ENCODE results near the gene TRAM1L1. TPM values are rescaled to one million over a fixed set of nuclear protein-coding genes. Genes with fewer than 3 reads are reported as not detected.

Gene TRAM1L1
- total RNA-seq, 4 donors from 2014 or later, result 0.57 to 0.75 (median 0.59) TPM; not detected in 1

DNA sequence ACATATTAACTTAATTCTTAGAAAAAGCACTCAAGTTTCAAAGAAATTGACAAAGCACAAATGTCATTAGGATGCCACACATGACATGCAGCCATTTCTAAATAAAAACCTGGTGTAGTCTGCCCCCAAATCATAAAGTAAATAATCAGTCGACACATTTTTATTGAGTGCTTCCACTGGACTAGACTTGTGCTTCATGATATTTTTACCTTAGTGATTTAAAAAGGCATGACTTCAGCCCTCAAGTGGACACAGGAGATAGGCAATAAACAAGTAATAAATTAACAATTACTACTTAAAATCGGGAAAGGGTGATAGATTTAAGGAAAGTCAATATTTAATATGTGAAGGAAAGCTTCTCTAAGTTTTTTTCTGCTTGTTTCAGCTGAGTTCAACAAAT is 7.6 kb downstream of the TRAM1L1 start:
- no peak overlapping the region for H3K27ac ChIP-seq
- H3K4me1 ChIP-seq, result no peaks in the 10 kb centered on the region
- H3K27me3 ChIP-seq, result no peaks in the 10 kb centered on the region
- H3K9me3 ChIP-seq, result no peaks in the 10 kb centered on the region
- intact Hi-C loops (cut with DNase I), result no loop called here
- no peak for DNase-seq
- WGBS, 2 donors, result 64 to 80% methylated on average over 2 of the region's 2 CpGs
- TF ChIP-seq, protein P1, sequence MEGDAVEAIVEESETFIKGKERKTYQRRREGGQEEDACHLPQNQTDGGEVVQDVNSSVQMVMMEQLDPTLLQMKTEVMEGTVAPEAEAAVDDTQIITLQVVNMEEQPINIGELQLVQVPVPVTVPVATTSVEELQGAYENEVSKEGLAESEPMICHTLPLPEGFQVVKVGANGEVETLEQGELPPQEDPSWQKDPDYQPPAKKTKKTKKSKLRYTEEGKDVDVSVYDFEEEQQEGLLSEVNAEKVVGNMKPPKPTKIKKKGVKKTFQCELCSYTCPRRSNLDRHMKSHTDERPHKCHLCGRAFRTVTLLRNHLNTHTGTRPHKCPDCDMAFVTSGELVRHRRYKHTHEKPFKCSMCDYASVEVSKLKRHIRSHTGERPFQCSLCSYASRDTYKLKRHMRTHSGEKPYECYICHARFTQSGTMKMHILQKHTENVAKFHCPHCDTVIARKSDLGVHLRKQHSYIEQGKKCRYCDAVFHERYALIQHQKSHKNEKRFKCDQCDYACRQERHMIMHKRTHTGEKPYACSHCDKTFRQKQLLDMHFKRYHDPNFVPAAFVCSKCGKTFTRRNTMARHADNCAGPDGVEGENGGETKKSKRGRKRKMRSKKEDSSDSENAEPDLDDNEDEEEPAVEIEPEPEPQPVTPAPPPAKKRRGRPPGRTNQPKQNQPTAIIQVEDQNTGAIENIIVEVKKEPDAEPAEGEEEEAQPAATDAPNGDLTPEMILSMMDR (IDR thresholded peaks at IDR 0.05), result no peak
- no peak for TF ChIP-seq POLR2A (IDR thresholded peaks at IDR 0.05)
- no peak overlapping the region for H3K4me3 ChIP-seq
- no peaks in the 10 kb centered on the region for H3K36me3 ChIP-seq

GRCh38 chr4:117068120-117068519 is 17.3 kb downstream of the TRAM1L1 start:
- H3K36me3 ChIP-seq, result no peaks in the 10 kb centered on the region
- no peaks in the 10 kb centered on the region for H3K4me1 ChIP-seq
- 64 to 76% methylated on average over 3 of the region's 3 CpGs for WGBS, 2 donors
- intact Hi-C loops (cut with DNase I), result no loop called here
- no peak overlapping the region for H3K27ac ChIP-seq
- TF ChIP-seq POLR2A (IDR thresholded peaks at IDR 0.05), result no peak
- TF ChIP-seq, protein P1 (IDR thresholded peaks at IDR 0.05), result no peak
- no peaks in the 10 kb centered on the region for H3K9me3 ChIP-seq
- no peak for DNase-seq
- no peak overlapping the region for H3K4me3 ChIP-seq
- H3K27me3 ChIP-seq, result no peaks in the 10 kb centered on the region

DNA sequence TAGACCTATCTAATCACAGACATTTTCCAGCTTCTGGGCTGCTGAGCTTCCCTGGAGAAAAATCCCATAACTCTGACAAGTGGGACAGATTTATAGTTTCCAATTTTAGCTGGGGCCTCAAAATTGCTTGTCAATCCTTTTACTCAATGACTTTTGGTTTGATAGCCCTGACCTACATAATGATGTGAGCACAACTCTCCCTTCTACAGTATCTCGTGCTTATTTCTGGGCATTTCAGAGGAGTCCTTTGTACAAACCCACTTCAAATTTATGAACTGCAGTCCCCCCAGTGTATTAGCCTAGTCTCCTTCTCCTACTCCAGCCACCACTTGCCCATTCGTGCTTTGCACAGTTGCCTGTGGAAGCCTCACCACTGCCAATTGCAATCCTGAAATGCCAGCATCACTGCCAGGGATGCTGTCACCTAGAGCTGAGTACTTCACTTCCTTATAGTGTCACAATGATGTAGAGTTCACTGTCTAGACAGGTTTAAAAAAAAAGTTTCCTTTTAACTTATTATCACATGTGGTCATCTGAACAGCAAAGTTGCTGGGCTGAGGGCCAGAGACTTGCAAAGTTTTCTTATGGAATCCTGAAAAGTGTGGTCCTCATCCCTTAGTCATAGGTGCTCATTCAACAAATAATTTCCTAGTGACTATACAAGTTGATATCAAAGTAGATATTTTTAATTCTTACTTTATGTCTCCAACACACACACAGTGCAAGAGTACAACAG is 21.2 kb downstream of the TRAM1L1 start:
- TF ChIP-seq, protein P1 (IDR thresholded peaks at IDR 0.05), result no peak
- TF ChIP-seq POLR2A (IDR thresholded peaks at IDR 0.05), result no peak
- Histone ChIP-seq H3K4me3 (no peak overlapping the region), H3K36me3 (no peaks in the 10 kb centered on the region), H3K27ac (no peak overlapping the region), H3K27me3 (no peaks in the 10 kb centered on the region), H3K9me3 (no peaks in the 10 kb centered on the region), H3K4me1 (no peaks in the 10 kb centered on the region)
- WGBS, 2 donors, result 48 to 62% methylated on average over 2 of the region's 2 CpGs
- no peak for DNase-seq
- intact Hi-C loops (cut with DNase I), result no loop called here

DNA sequence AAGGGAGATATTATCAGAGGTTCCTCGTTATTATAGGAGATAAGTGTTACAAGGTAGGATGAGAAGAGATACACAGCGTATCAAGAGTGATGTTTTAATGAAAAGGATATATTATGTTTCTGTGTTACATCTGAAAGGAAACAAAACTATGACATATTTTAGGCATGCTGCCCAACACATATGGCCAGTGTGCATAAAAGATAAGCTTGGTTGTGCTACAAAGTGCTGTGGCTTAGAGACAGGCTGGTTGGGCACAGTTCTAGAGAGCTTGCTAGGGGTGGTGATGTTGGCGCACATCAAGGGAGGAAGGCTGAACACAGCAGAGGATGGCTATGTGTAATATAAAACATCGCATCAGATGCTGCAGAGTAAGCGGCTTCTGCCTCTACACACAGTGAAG is 42.4 kb downstream of the TRAM1L1 start:
- intact Hi-C loops (cut with DNase I), result no loop called here
- H3K36me3 ChIP-seq, result no peaks in the 10 kb centered on the region
- no peak for TF ChIP-seq POLR2A (IDR thresholded peaks at IDR 0.05)
- TF ChIP-seq, protein P1 (IDR thresholded peaks at IDR 0.05), result no peak
- H3K4me1 ChIP-seq, result no peaks in the 10 kb centered on the region
- H3K27me3 ChIP-seq, result no peaks in the 10 kb centered on the region
- no peak for DNase-seq
- WGBS, 2 donors, result 81 to 85% methylated on average over 5 of the region's 5 CpGs
- H3K4me3 ChIP-seq, result no peak overlapping the region
- H3K27ac ChIP-seq, result no peak overlapping the region
- no peaks in the 10 kb centered on the region for H3K9me3 ChIP-seq
